ENCODE data around the gene MAT1A.

- no peak for TF ChIP-seq POLR2AphosphoS5 (IDR thresholded peaks at IDR 0.05; ENCODE audit: borderline replicate concordance, low read depth, low read length)
- TF ChIP-seq EZH2 (IDR thresholded peaks at IDR 0.05): no peak
These were observed 609 bp downstream of the MAT1A start for GRCh38 chr10:80288849-80289248.
